ENCODE results near the gene DNAI1. TPM values are rescaled to one million over a fixed set of nuclear protein-coding genes. Genes with fewer than 3 reads are reported as not detected.

The DNAI1 gene
- total and polyA plus RNA-seq, 2 experiments from 2014 or later: 0.57 TPM; not detected in 1

DNA sequence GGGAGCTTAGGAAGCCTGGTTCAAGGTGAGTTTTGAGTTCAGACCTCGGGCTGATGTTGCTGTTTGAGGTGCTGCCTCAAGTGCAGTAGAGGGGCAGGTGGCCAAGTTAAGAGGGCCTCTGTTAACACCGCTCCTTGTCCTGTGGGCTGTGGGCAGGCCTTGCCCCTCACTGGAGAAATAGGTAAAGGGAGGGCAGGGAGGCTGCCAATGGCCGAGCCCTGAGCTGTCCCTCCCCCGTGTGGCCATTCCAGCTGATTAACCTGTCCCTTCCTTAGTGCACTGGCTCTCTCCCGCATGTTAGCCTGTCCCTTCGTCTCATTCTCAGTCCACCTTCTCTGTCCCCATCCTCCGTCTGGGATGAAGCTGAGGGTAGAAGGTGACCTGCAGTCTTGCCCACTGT is 109.5 kb downstream of the DNAI1 start:
- Histone ChIP-seq H2AFZ (no peak overlapping the region), H3K9me3 (ENCODE audit: low read depth) (no peaks in the 10 kb centered on the region), H4K20me1 (ENCODE audit: insufficient read depth, poor library complexity, severe bottlenecking) (no peaks in the 10 kb centered on the region), H3K27ac (no peak overlapping the region), H3K36me3 (replicated peaks; ENCODE audit: insufficient read depth, low read depth) (no peaks in the 10 kb centered on the region), H3K79me2 (no peaks in the 10 kb centered on the region), H3K4me1 (ENCODE audit: insufficient read depth) (peaks cover 7% of the 10 kb centered on the region), H3K27me3 (no peaks in the 10 kb centered on the region), H3K4me3 (no peak overlapping the region), H3K4me2 (no peak overlapping the region), H3K9me2 (replicated peaks; ENCODE audit: insufficient read depth) (no peaks in the 10 kb centered on the region)
- WGBS (ENCODE audit: low lambda C conversion rate, missing lambda C conversion rate): 87% methylated on average over 7 of the region's 7 CpGs
- no peak for DNase-seq (ENCODE audit: low spot score)
- no peak for TF ChIP-seq EZH2 (IDR thresholded peaks at IDR 0.05; ENCODE audit: borderline replicate concordance)
- no peak for TF ChIP-seq EZH2phosphoT487 (IDR thresholded peaks at IDR 0.05; ENCODE audit: low read depth, severe bottlenecking, unreplicated experiment)
- TF ChIP-seq, protein P1, sequence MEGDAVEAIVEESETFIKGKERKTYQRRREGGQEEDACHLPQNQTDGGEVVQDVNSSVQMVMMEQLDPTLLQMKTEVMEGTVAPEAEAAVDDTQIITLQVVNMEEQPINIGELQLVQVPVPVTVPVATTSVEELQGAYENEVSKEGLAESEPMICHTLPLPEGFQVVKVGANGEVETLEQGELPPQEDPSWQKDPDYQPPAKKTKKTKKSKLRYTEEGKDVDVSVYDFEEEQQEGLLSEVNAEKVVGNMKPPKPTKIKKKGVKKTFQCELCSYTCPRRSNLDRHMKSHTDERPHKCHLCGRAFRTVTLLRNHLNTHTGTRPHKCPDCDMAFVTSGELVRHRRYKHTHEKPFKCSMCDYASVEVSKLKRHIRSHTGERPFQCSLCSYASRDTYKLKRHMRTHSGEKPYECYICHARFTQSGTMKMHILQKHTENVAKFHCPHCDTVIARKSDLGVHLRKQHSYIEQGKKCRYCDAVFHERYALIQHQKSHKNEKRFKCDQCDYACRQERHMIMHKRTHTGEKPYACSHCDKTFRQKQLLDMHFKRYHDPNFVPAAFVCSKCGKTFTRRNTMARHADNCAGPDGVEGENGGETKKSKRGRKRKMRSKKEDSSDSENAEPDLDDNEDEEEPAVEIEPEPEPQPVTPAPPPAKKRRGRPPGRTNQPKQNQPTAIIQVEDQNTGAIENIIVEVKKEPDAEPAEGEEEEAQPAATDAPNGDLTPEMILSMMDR (IDR thresholded peaks at IDR 0.05; ENCODE audit: poor library complexity): no peak

DNA sequence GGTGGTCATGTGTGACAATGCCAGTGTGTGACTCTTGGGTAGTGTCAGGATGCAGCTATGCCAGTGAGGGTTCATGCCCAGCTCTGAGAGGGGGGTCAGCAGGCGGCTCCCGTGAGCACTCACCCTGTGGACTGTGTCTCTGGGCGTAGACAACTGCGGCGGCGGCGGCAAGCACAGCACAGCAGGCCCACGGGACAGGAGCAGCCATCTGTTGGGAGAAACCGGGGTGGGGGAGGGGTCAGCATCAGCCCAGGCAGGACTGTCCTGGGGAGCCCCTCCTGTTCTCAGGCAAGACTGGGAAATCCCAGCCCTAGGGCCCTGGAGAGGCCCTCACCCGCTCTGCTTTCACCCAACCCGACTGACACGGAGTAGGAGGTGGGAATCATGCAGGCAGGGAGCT is 110.2 kb downstream of the DNAI1 start:
- Histone ChIP-seq H3K36me3 (replicated peaks; ENCODE audit: insufficient read depth, low read depth) (no peaks in the 10 kb centered on the region), H3K9me2 (replicated peaks; ENCODE audit: insufficient read depth) (no peaks in the 10 kb centered on the region), H4K20me1 (ENCODE audit: insufficient read depth, poor library complexity, severe bottlenecking) (no peaks in the 10 kb centered on the region), H2AFZ (no peak overlapping the region), H3K4me3 (no peak overlapping the region), H3K9me3 (ENCODE audit: low read depth) (no peaks in the 10 kb centered on the region), H3K4me1 (ENCODE audit: insufficient read depth) (peaks cover 7% of the 10 kb centered on the region), H3K27me3 (no peaks in the 10 kb centered on the region), H3K4me2 (no peak overlapping the region), H3K79me2 (no peaks in the 10 kb centered on the region), H3K27ac (no peak overlapping the region)
- no peak for DNase-seq (ENCODE audit: low spot score)
- TF ChIP-seq EZH2phosphoT487 (IDR thresholded peaks at IDR 0.05; ENCODE audit: low read depth, severe bottlenecking, unreplicated experiment): no peak
- no peak for TF ChIP-seq EZH2 (IDR thresholded peaks at IDR 0.05; ENCODE audit: borderline replicate concordance)
- TF ChIP-seq, protein P1 (IDR thresholded peaks at IDR 0.05; ENCODE audit: poor library complexity): no peak
- WGBS (ENCODE audit: low lambda C conversion rate, missing lambda C conversion rate): 56% methylated on average over 10 of the region's 12 CpGs

DNA sequence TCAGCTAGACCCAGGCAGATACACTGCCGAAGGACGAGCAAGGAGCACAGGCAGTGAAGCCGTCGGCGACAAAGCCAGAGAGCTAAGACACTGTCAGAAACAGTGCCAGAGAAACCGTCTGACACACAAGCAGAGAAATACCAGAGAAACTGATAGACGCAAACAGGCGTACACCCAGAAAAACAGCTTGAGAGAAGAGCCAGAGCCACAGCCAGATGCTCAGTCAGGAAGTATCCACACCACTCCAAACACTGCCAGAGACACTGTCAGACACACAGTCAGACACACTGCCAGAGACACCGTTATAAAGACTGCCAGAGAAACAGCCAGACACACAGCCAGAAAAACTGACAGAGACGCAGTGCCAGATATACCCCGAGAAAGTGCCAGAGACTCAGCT is 111.8 kb downstream of the DNAI1 start:
- Histone ChIP-seq H3K27ac (no peak overlapping the region), H4K20me1 (ENCODE audit: insufficient read depth, poor library complexity, severe bottlenecking) (no peaks in the 10 kb centered on the region), H3K4me1 (ENCODE audit: insufficient read depth) (peaks cover 7% of the 10 kb centered on the region), H3K4me2 (no peak overlapping the region), H3K36me3 (replicated peaks; ENCODE audit: insufficient read depth, low read depth) (no peaks in the 10 kb centered on the region), H3K9me2 (replicated peaks; ENCODE audit: insufficient read depth) (no peaks in the 10 kb centered on the region), H3K9me3 (ENCODE audit: low read depth) (no peaks in the 10 kb centered on the region), H2AFZ (no peak overlapping the region), H3K4me3 (no peak overlapping the region), H3K27me3 (peaks cover 4% of the 10 kb centered on the region), H3K79me2 (no peaks in the 10 kb centered on the region)
- 48% methylated on average over 11 of the region's 11 CpGs for WGBS (ENCODE audit: low lambda C conversion rate, missing lambda C conversion rate)
- no peak for TF ChIP-seq EZH2 (IDR thresholded peaks at IDR 0.05; ENCODE audit: borderline replicate concordance)
- no peak for TF ChIP-seq EZH2phosphoT487 (IDR thresholded peaks at IDR 0.05; ENCODE audit: low read depth, severe bottlenecking, unreplicated experiment)
- TF ChIP-seq, protein P1 (IDR thresholded peaks at IDR 0.05; ENCODE audit: poor library complexity): no peak
- no peak for DNase-seq (ENCODE audit: low spot score)

Small RNAs within 50 kb of the gene (small RNA-seq; reads per million reads assigned to genes)
- not detected for gene RN7SKP24

Other genes starting within 250 kb of the DNAI1 start
- 1.3 and 1.8 TPM in 2 replicates for gene KIF24, start 129.5 kb upstream of the DNAI1 start, total RNA-seq
- gene KIF24, start 129.5 kb upstream of the DNAI1 start, polyA plus RNA-seq: 0.71 and 1.0 TPM in 2 replicates
- 19.6 and 29.0 TPM in 2 replicates for gene NUDT2, start 129.2 kb upstream of the DNAI1 start, total RNA-seq
- 23.4 and 40.8 TPM in 2 replicates for gene NUDT2, start 129.2 kb upstream of the DNAI1 start, polyA plus RNA-seq
- gene MYORG, start 81.9 kb upstream of the DNAI1 start, total RNA-seq: 30.0 and 32.2 TPM in 2 replicates
- 13.2 and 23.4 TPM in 2 replicates for gene MYORG, start 81.9 kb upstream of the DNAI1 start, polyA plus RNA-seq
- gene FAM219A, start 235 bp upstream of the DNAI1 start, total RNA-seq: 8.8 and 9.5 TPM in 2 replicates
- 15.0 and 16.3 TPM in 2 replicates for gene FAM219A, start 235 bp upstream of the DNAI1 start, polyA plus RNA-seq
- gene ENHO, start 64.2 kb downstream of the DNAI1 start, total RNA-seq: 1.5 and 1.6 TPM in 2 replicates
- 5.3 and 9.4 TPM in 2 replicates for gene ENHO, start 64.2 kb downstream of the DNAI1 start, polyA plus RNA-seq
- 2.1 and 4.7 TPM in 2 replicates for gene CNTFR, start 130.9 kb downstream of the DNAI1 start, total RNA-seq
- gene CNTFR, start 130.9 kb downstream of the DNAI1 start, polyA plus RNA-seq: 7.0 and 7.5 TPM in 2 replicates
- 30.0 and 31.5 TPM in 2 replicates for gene RPP25L, start 153.3 kb downstream of the DNAI1 start, total RNA-seq
- 31.8 and 35.7 TPM in 2 replicates for gene RPP25L, start 153.3 kb downstream of the DNAI1 start, polyA plus RNA-seq
- 60.3 and 75.0 TPM in 2 replicates for gene DCTN3, start 161.7 kb downstream of the DNAI1 start, total RNA-seq
- gene DCTN3, start 161.7 kb downstream of the DNAI1 start, polyA plus RNA-seq: 83.1 and 114 TPM in 2 replicates
- 0.27 TPM in 1 of 2 replicates, not detected in the other for gene ARID3C, start 170.3 kb downstream of the DNAI1 start, total RNA-seq
- 0.21 TPM in 1 of 2 replicates, not detected in the other for gene ARID3C, start 170.3 kb downstream of the DNAI1 start, polyA plus RNA-seq
- gene SIGMAR1, start 179.0 kb downstream of the DNAI1 start, total RNA-seq: 126 and 141 TPM in 2 replicates
- gene SIGMAR1, start 179.0 kb downstream of the DNAI1 start, polyA plus RNA-seq: 212 and 240 TPM in 2 replicates
- 46.1 and 53.2 TPM in 2 replicates for gene GALT, start 187.9 kb downstream of the DNAI1 start, total RNA-seq
- gene GALT, start 187.9 kb downstream of the DNAI1 start, polyA plus RNA-seq: 119 and 121 TPM in 2 replicates
- 69.4 and 74.6 TPM in 2 replicates for gene IL11RA, start 193.4 kb downstream of the DNAI1 start, total RNA-seq
- 91.8 and 97.2 TPM in 2 replicates for gene IL11RA, start 193.4 kb downstream of the DNAI1 start, polyA plus RNA-seq
- gene CCL27, start 203.9 kb downstream of the DNAI1 start, total RNA-seq: not detected in 2 replicates
- 0.81 TPM in 1 of 2 replicates, not detected in the other for gene CCL27, start 203.9 kb downstream of the DNAI1 start, polyA plus RNA-seq
- not detected in 2 replicates for gene CCL19, start 232.5 kb downstream of the DNAI1 start, total RNA-seq
- not detected in 2 replicates for gene CCL19, start 232.5 kb downstream of the DNAI1 start, polyA plus RNA-seq

Measured in hepatocyte (in vitro differentiated cells).